ENCODE data around the gene C3orf20. TPM values are rescaled to one million over a fixed set of nuclear protein-coding genes. Genes with fewer than 3 reads are reported as not detected.

C3orf20 gene
- total RNA-seq, 1 experiment from 2014 or later, result not detected

DNA sequence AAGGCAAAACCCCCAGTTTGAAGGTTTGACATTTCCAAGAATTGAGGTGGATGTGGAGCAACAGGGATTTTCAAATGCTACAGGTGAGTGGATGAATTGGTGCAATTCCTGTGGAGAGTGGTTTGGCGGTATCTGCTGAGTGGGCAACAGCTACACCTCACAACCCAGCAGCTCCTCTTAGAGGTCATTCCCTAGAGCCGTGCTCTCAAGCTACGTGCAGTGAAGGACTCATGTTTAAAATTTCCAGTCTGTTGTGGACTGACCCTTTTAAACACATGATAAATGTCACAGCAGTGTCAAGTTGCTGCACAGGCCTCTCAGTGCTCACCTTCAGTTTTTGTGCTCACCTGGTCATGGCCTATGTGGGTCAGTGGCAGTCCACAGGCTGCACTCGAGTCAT, 9.5 kb downstream of the C3orf20 start:
- CTCF ChIA-PET, result interaction anchor here (0.6 to 1.0 kb wide), 3 partner anchors 97 to 236 kb away, joined by 3 read pairs; no protein-coding TSS in a partner anchor
- Mint-ChIP-seq H3K27ac (no peak overlapping the region), H3K27me3 (ENCODE audit: low read depth) (peaks cover 3% of the 10 kb centered on the region; the same call in 1 of the 2 replicates), H3K36me3 (peaks cover 9% of the 10 kb centered on the region), H3K4me1 (no peaks in the 10 kb centered on the region), H3K4me3 (no peak overlapping the region), H3K9me3 (peaks cover 20% of the 10 kb centered on the region)
- DNase-seq (ENCODE audit: low spot score) (no peak), ATAC-seq (no peak)
- no peak for TF ChIP-seq HMGA2 (CRISPR knock-in tag; IDR thresholded peaks at IDR 0.05)
- TF ChIP-seq FOXK1 (CRISPR knock-in tag; IDR thresholded peaks at IDR 0.05), result no peak
- TF ChIP-seq IRF2 (CRISPR knock-in tag; IDR thresholded peaks at IDR 0.05; ENCODE audit: borderline replicate concordance, low read depth), result no peak
- no peak for TF ChIP-seq FOXJ3 (CRISPR knock-in tag; IDR thresholded peaks at IDR 0.05; ENCODE audit: borderline replicate concordance)
- no peak for TF ChIP-seq TEAD4 (CRISPR knock-in tag; IDR thresholded peaks at IDR 0.05)
- TF ChIP-seq GRHL2 (CRISPR knock-in tag; IDR thresholded peaks at IDR 0.05; ENCODE audit: insufficient replicate concordance, severe bottlenecking), result no peak
- TF ChIP-seq FOXP4 (CRISPR knock-in tag; IDR thresholded peaks at IDR 0.05), result no peak
- no peak for TF ChIP-seq RORB (CRISPR knock-in tag; IDR thresholded peaks at IDR 0.05)
- TF ChIP-seq, protein P1, sequence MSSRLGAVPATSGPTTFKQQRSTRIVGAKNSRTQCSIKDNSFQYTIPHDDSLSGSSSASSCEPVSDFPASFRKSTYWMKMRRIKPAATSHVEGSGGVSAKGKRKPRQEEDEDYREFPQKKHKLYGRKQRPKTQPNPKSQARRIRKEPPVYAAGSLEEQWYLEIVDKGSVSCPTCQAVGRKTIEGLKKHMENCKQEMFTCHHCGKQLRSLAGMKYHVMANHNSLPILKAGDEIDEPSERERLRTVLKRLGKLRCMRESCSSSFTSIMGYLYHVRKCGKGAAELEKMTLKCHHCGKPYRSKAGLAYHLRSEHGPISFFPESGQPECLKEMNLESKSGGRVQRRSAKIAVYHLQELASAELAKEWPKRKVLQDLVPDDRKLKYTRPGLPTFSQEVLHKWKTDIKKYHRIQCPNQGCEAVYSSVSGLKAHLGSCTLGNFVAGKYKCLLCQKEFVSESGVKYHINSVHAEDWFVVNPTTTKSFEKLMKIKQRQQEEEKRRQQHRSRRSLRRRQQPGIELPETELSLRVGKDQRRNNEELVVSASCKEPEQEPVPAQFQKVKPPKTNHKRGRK (CRISPR knock-in tag; IDR thresholded peaks at IDR 0.05; ENCODE audit: borderline replicate concordance), result no peak
- TF ChIP-seq, protein P2, sequence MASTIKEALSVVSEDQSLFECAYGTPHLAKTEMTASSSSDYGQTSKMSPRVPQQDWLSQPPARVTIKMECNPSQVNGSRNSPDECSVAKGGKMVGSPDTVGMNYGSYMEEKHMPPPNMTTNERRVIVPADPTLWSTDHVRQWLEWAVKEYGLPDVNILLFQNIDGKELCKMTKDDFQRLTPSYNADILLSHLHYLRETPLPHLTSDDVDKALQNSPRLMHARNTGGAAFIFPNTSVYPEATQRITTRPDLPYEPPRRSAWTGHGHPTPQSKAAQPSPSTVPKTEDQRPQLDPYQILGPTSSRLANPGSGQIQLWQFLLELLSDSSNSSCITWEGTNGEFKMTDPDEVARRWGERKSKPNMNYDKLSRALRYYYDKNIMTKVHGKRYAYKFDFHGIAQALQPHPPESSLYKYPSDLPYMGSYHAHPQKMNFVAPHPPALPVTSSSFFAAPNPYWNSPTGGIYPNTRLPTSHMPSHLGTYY (CRISPR knock-in tag; IDR thresholded peaks at IDR 0.05), result no peak
- no peak for TF ChIP-seq JAZF1 (CRISPR knock-in tag; IDR thresholded peaks at IDR 0.05)
- TF ChIP-seq ZBTB21 (CRISPR knock-in tag; IDR thresholded peaks at IDR 0.05; ENCODE audit: borderline replicate concordance), result no peak
- no peak for TF ChIP-seq PRDM15 (CRISPR knock-in tag; IDR thresholded peaks at IDR 0.05)
- TF ChIP-seq, protein P3, sequence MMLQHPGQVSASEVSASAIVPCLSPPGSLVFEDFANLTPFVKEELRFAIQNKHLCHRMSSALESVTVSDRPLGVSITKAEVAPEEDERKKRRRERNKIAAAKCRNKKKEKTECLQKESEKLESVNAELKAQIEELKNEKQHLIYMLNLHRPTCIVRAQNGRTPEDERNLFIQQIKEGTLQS (CRISPR knock-in tag; conservative IDR thresholded peaks at IDR 0.05), result no peak
- no peak for TF ChIP-seq MXD4 (CRISPR knock-in tag; IDR thresholded peaks at IDR 0.05; ENCODE audit: borderline replicate concordance)
- TF ChIP-seq FOXP1 (CRISPR knock-in tag; IDR thresholded peaks at IDR 0.05; ENCODE audit: borderline replicate concordance), result no peak
- TF ChIP-seq ZMAT4 (CRISPR knock-in tag; IDR thresholded peaks at IDR 0.05), result no peak
- TF ChIP-seq NR2C2 (CRISPR knock-in tag; IDR thresholded peaks at IDR 0.05), result no peak
- TF ChIP-seq ZNF232 (CRISPR knock-in tag; IDR thresholded peaks at IDR 0.05), result no peak
- POLR2A ChIA-PET, result no interaction called here

Measured in WTC11 (cell line).